Measurements from ENCODE around the gene SBF2.

Gene SBF2

GRCh38 chr11:9887472-9887871, 406.5 kb downstream of the SBF2 start:
- H3K27ac ChIP-seq (ENCODE audit: poor library complexity, severe bottlenecking) = no peak overlapping the region
- no peaks in the 10 kb centered on the region for H3K27me3 ChIP-seq (ENCODE audit: insufficient read depth, poor library complexity, severe bottlenecking)
- H3K4me3 ChIP-seq (ENCODE audit: severe bottlenecking) = no peak overlapping the region
- ATAC-seq (ENCODE audit: low read depth) = no peak
- no peaks in the 10 kb centered on the region for H3K9me3 ChIP-seq (ENCODE audit: severe bottlenecking)
- no peak for DNase-seq (ENCODE audit: low spot score)
- no peaks in the 10 kb centered on the region for H3K36me3 ChIP-seq (ENCODE audit: low read depth)
- TF ChIP-seq, protein P1, sequence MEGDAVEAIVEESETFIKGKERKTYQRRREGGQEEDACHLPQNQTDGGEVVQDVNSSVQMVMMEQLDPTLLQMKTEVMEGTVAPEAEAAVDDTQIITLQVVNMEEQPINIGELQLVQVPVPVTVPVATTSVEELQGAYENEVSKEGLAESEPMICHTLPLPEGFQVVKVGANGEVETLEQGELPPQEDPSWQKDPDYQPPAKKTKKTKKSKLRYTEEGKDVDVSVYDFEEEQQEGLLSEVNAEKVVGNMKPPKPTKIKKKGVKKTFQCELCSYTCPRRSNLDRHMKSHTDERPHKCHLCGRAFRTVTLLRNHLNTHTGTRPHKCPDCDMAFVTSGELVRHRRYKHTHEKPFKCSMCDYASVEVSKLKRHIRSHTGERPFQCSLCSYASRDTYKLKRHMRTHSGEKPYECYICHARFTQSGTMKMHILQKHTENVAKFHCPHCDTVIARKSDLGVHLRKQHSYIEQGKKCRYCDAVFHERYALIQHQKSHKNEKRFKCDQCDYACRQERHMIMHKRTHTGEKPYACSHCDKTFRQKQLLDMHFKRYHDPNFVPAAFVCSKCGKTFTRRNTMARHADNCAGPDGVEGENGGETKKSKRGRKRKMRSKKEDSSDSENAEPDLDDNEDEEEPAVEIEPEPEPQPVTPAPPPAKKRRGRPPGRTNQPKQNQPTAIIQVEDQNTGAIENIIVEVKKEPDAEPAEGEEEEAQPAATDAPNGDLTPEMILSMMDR (IDR thresholded peaks at IDR 0.05; ENCODE audit: poor library complexity, severe bottlenecking) = no peak
- H3K4me1 ChIP-seq (ENCODE audit: insufficient read depth, poor library complexity, severe bottlenecking) = no peaks in the 10 kb centered on the region

DNA sequence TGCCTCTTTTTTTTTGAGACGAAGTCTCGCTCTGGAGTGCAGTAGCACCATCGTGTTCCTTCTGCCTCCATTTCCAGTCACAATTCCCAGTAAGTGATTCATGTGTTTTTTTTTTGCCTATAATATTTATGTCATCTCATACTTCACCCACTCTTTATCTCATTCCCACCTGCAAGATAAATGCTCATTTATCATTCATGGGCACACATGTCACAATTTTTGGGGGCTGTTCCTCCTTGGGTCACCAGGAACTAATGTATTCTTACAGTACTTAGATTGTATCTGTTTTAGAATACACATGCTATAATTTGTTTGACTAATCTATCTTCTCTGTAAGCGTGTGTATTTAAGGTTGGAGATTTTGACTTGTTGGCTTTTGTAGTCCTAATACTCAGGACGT, 407.4 kb downstream of the SBF2 start:
- DNase-seq (ENCODE audit: low spot score) (no peak), ATAC-seq (ENCODE audit: low read depth) (no peak)
- H3K27ac ChIP-seq (ENCODE audit: poor library complexity, severe bottlenecking) = no peak overlapping the region
- no peaks in the 10 kb centered on the region for H3K27me3 ChIP-seq (ENCODE audit: insufficient read depth, poor library complexity, severe bottlenecking)
- H3K4me1 ChIP-seq (ENCODE audit: insufficient read depth, poor library complexity, severe bottlenecking) = no peaks in the 10 kb centered on the region
- no peaks in the 10 kb centered on the region for H3K9me3 ChIP-seq (ENCODE audit: severe bottlenecking)
- H3K4me3 ChIP-seq (ENCODE audit: severe bottlenecking) = no peak overlapping the region
- no peaks in the 10 kb centered on the region for H3K36me3 ChIP-seq (ENCODE audit: low read depth)
- TF ChIP-seq, protein P1 (IDR thresholded peaks at IDR 0.05; ENCODE audit: poor library complexity, severe bottlenecking) = no peak

DNA sequence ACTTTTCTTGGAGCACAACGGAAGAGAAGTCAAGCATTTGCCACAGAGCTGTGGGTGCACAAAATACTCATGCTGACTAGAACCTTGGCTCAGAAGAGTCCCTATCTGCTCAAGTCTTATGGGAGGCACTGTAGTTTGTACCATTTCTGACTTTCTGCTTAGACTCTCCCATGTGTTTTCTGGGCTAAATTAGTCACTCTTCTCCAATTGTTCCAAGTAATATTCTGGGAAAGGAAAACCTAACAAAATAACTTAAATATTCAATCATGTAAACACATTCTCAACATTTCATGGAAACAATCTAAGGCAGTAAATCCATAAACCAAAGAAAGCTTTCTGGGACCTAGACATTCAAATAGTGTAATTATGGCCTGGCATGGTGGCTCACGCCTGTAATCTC, 409.4 kb downstream of the SBF2 start:
- no peak for DNase-seq (ENCODE audit: low spot score)

GRCh38 chr11:9880657-9881056, 413.4 kb downstream of the SBF2 start:
- Histone ChIP-seq H3K27ac (ENCODE audit: poor library complexity, severe bottlenecking) (no peak overlapping the region), H3K27me3 (ENCODE audit: insufficient read depth, poor library complexity, severe bottlenecking) (no peaks in the 10 kb centered on the region), H3K4me3 (ENCODE audit: severe bottlenecking) (no peak overlapping the region), H3K9me3 (ENCODE audit: severe bottlenecking) (no peaks in the 10 kb centered on the region), H3K4me1 (ENCODE audit: insufficient read depth, poor library complexity, severe bottlenecking) (no peaks in the 10 kb centered on the region), H3K36me3 (ENCODE audit: low read depth) (no peaks in the 10 kb centered on the region)
- ATAC-seq (ENCODE audit: low read depth) (no peak), DNase-seq (ENCODE audit: low spot score) (no peak)
- TF ChIP-seq, protein P1 (IDR thresholded peaks at IDR 0.05; ENCODE audit: poor library complexity, severe bottlenecking) = no peak

More for the DNA sequence above, 409.4 kb downstream of the SBF2 start:
- Histone ChIP-seq H3K4me1 (ENCODE audit: insufficient read depth, poor library complexity, severe bottlenecking) (no peaks in the 10 kb centered on the region), H3K27me3 (ENCODE audit: insufficient read depth, poor library complexity, severe bottlenecking) (no peaks in the 10 kb centered on the region), H3K36me3 (ENCODE audit: low read depth) (no peaks in the 10 kb centered on the region), H3K27ac (ENCODE audit: poor library complexity, severe bottlenecking) (no peak overlapping the region), H3K9me3 (ENCODE audit: severe bottlenecking) (no peaks in the 10 kb centered on the region), H3K4me3 (ENCODE audit: severe bottlenecking) (no peak overlapping the region)
- TF ChIP-seq, protein P1 (IDR thresholded peaks at IDR 0.05; ENCODE audit: poor library complexity, severe bottlenecking) = no peak
- no peak for ATAC-seq (ENCODE audit: low read depth)

GRCh38 chr11:9878936-9879335, 415.1 kb downstream of the SBF2 start:
- no peaks in the 10 kb centered on the region for H3K36me3 ChIP-seq (ENCODE audit: low read depth)
- H3K9me3 ChIP-seq (ENCODE audit: severe bottlenecking) = no peaks in the 10 kb centered on the region
- TF ChIP-seq, protein P1 (IDR thresholded peaks at IDR 0.05; ENCODE audit: poor library complexity, severe bottlenecking) = no peak
- H3K27ac ChIP-seq (ENCODE audit: poor library complexity, severe bottlenecking) = no peak overlapping the region
- H3K27me3 ChIP-seq (ENCODE audit: insufficient read depth, poor library complexity, severe bottlenecking) = no peaks in the 10 kb centered on the region
- DNase-seq (ENCODE audit: low spot score) (no peak), ATAC-seq (ENCODE audit: low read depth) (no peak)
- H3K4me3 ChIP-seq (ENCODE audit: severe bottlenecking) = no peak overlapping the region
- no peaks in the 10 kb centered on the region for H3K4me1 ChIP-seq (ENCODE audit: insufficient read depth, poor library complexity, severe bottlenecking)
